ENCODE results near the gene LRP3.

DNA sequence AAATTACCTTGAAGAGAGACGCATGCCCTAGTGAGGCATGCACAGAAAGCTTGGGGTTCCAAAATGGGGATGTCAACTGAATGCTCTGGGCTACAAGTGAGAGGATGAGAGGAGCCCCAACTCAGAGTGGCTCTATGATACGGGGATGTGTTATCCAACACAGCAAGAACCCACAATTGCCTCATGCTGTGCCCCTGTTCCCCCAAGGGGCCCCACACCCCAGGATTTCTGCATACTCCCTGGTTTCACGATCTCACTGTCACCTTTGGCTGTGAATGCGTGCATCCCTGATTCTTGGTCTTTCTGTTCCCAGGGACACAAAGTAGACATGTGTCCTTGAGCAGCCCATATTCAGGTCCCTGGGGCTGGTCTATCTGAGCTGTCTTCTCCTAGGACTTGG lies 32.9 kb upstream of the LRP3 start:
- TF ChIP-seq, protein P1, sequence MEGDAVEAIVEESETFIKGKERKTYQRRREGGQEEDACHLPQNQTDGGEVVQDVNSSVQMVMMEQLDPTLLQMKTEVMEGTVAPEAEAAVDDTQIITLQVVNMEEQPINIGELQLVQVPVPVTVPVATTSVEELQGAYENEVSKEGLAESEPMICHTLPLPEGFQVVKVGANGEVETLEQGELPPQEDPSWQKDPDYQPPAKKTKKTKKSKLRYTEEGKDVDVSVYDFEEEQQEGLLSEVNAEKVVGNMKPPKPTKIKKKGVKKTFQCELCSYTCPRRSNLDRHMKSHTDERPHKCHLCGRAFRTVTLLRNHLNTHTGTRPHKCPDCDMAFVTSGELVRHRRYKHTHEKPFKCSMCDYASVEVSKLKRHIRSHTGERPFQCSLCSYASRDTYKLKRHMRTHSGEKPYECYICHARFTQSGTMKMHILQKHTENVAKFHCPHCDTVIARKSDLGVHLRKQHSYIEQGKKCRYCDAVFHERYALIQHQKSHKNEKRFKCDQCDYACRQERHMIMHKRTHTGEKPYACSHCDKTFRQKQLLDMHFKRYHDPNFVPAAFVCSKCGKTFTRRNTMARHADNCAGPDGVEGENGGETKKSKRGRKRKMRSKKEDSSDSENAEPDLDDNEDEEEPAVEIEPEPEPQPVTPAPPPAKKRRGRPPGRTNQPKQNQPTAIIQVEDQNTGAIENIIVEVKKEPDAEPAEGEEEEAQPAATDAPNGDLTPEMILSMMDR (IDR thresholded peaks at IDR 0.05): no peak
- TF ChIP-seq, protein P2, sequence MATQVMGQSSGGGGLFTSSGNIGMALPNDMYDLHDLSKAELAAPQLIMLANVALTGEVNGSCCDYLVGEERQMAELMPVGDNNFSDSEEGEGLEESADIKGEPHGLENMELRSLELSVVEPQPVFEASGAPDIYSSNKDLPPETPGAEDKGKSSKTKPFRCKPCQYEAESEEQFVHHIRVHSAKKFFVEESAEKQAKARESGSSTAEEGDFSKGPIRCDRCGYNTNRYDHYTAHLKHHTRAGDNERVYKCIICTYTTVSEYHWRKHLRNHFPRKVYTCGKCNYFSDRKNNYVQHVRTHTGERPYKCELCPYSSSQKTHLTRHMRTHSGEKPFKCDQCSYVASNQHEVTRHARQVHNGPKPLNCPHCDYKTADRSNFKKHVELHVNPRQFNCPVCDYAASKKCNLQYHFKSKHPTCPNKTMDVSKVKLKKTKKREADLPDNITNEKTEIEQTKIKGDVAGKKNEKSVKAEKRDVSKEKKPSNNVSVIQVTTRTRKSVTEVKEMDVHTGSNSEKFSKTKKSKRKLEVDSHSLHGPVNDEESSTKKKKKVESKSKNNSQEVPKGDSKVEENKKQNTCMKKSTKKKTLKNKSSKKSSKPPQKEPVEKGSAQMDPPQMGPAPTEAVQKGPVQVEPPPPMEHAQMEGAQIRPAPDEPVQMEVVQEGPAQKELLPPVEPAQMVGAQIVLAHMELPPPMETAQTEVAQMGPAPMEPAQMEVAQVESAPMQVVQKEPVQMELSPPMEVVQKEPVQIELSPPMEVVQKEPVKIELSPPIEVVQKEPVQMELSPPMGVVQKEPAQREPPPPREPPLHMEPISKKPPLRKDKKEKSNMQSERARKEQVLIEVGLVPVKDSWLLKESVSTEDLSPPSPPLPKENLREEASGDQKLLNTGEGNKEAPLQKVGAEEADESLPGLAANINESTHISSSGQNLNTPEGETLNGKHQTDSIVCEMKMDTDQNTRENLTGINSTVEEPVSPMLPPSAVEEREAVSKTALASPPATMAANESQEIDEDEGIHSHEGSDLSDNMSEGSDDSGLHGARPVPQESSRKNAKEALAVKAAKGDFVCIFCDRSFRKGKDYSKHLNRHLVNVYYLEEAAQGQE (IDR thresholded peaks at IDR 0.05; ENCODE audit: low read depth, low read length): no peak
- no peak for TF ChIP-seq YY1 (IDR thresholded peaks at IDR 0.05; ENCODE audit: low read depth)
- TF ChIP-seq MAX (IDR thresholded peaks at IDR 0.05; ENCODE audit: low read depth): no peak
- no peak for TF ChIP-seq EP300 (IDR thresholded peaks at IDR 0.05; ENCODE audit: borderline replicate concordance in 1 of 2, low read depth in 1 of 2, low read length in 1 of 2)
- no peak for TF ChIP-seq POLR2AphosphoS5 (IDR thresholded peaks at IDR 0.05; ENCODE audit: low read depth, low read length)
- TF ChIP-seq NFIC (IDR thresholded peaks at IDR 0.05; ENCODE audit: borderline replicate concordance): no peak
- no peak for TF ChIP-seq RAD21 (IDR thresholded peaks at IDR 0.05; ENCODE audit: low read length)
- TF ChIP-seq NRF1 (IDR thresholded peaks at IDR 0.05; ENCODE audit: low read depth, low read length): no peak
- no peak for TF ChIP-seq GABPA (IDR thresholded peaks at IDR 0.05; ENCODE audit: low read depth)
- TF ChIP-seq SMC3 (IDR thresholded peaks at IDR 0.05; ENCODE audit: low read depth, low read length): no peak
- no peak for TF ChIP-seq USF2 (IDR thresholded peaks at IDR 0.05; ENCODE audit: borderline replicate concordance, low read depth, low read length)
- TF ChIP-seq RCOR1 (IDR thresholded peaks at IDR 0.05; ENCODE audit: low read length): no peak

Data from SK-N-SH (cell line).